Fibroblast of mammary gland (primary cell): Measurements from ENCODE around the gene GALNT3.
A peak's percentile ranks its signal among the peaks of the same experiment; 100 is the strongest.

Source experiments
- DNase-seq: peaks from one replicate; pipeline ENCODE4 v3.0.0-alpha.2; 2010; ENCODE audit warnings: low read depth
- H3K4me3 ChIP-seq: 2 replicates; pipeline ENCODE4 v1.5.1; 2011; ENCODE audit warnings: low read depth, mild to moderate bottlenecking, low read length, moderate library complexity; ENCODE audit not compliant: control insufficient read depth
- TF ChIP-seq, protein P1 (sequence below): conservative IDR thresholded peaks from 2 replicates; pipeline ENCODE4 v1.5.1; 2011; ENCODE audit warnings: low read depth, low read length, inconsistent platforms; ENCODE audit not compliant: control insufficient read depth, insufficient read depth

Gene GALNT3

DNA sequence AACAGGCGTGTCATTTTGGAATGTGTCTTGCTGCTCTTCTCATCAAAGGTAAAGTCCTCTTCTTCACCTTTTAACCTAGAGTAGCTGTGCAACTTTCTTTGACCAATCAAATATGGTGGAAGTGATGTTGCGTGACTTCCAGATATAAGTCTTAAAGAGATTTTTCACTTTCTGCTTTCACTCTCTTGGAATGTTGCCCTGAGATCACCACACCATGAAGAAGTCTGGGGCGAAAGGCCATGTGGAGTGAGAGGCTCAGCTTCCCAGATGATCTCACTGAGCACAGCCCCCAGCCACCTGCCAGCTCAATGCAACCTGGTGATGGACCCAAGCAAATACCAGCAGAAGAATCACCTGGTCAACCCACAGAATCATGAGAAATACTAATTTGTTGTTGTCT is 7.1 kb upstream of the GALNT3 start:
- no peak overlapping the region for H3K4me3 ChIP-seq
- TF ChIP-seq, protein P1, sequence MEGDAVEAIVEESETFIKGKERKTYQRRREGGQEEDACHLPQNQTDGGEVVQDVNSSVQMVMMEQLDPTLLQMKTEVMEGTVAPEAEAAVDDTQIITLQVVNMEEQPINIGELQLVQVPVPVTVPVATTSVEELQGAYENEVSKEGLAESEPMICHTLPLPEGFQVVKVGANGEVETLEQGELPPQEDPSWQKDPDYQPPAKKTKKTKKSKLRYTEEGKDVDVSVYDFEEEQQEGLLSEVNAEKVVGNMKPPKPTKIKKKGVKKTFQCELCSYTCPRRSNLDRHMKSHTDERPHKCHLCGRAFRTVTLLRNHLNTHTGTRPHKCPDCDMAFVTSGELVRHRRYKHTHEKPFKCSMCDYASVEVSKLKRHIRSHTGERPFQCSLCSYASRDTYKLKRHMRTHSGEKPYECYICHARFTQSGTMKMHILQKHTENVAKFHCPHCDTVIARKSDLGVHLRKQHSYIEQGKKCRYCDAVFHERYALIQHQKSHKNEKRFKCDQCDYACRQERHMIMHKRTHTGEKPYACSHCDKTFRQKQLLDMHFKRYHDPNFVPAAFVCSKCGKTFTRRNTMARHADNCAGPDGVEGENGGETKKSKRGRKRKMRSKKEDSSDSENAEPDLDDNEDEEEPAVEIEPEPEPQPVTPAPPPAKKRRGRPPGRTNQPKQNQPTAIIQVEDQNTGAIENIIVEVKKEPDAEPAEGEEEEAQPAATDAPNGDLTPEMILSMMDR = no peak
- DNase-seq = no peak

DNA sequence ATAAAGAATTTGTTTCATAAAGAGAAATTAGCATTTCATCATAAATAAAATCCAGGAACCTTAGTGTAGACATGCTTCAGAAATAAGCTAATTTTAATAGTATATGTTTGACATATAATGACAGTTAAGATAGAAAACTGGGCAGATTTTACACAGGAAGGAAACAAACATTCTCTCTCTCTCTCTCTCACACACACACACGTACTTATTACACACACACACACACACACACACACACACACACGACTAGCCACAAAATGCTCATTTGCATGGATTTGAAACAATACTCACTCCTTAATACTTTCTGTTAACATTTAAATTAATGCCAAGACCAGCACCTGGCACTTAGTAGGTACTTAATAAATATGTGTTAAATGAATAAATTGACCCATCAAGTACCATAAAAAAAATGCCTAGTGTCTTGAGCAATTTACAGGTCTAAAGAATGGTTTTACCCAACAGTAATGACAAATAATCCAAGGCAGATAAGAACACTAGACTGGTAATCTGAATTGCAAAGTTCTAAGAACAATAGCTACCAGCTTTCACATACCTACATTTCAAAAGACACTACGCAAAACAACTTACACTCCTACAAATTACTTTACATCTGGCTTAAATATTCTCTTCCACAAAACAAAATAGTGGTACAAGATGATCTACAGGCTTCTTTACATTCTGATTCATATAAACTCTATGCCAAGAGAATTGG is 2.9 kb upstream of the GALNT3 start:
- TF ChIP-seq, protein P1 = no peak
- no peak for DNase-seq
- H3K4me3 ChIP-seq = no peak overlapping the region

DNA sequence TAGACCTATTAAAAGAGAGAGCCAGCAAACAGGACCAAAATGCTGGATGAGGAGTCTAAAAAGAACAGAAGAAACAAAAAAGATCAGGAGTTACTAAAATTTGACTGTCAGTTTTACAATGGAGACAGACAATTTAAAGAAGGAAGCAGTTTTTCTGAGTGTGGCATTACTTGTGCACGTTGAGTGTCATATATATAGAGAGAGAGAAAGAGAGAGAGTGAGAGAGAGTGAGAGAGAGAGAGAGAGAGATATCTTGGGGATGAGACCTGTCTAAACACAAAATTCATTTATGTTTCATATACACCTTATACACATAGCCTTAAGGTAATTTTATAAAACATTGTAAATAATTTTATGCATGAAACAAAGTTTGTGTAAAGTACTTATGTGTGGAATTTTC is 2.1 kb upstream of the GALNT3 start:
- no peak overlapping the region for H3K4me3 ChIP-seq
- no peak for DNase-seq
- TF ChIP-seq, protein P1 = no peak

DNA sequence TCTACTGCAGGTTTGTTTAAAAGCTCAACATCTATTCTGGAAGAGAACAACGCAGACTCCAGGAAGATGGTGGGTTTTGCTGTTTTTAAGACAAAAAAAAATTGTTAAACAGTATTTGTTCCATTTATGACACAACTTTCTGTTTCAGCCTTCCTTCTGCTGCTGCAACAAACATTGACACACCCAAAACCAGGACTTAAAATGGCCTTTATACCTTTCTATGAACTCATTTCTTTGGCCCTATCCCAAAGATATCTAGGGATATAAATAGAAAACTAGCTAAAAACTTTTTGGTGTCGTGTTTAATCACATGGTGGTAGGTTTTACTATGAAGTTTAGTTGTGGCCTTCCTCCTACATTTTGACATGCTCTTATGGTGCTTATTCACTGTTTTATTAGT is 964 bp upstream of the GALNT3 start:
- TF ChIP-seq, protein P1 = no peak
- no peak for DNase-seq
- no peak overlapping the region for H3K4me3 ChIP-seq

DNA sequence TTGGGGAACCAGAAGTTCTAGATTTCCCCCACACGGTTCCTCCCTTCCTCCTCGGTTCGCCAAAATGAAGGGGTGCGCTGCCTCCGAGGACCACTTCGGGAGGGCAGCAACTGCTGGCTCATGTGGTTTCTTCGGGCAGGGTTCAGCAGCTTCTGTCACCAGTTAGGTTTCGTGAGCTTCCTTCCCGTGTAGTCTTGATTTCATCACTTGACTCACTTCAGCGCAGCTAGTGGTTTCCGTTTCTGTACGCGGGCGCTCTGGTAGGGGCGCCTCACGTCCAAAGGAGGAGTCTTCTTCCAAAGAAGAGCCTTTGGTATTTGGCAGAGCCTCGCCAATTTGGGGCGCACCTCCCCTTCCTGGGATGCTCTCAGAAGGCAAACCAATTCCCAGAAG is 485 bp upstream of the GALNT3 start:
- peak; percentile 41 for DNase-seq
- TF ChIP-seq, protein P1 = no peak
- peak overlapping the region; percentile 38 for H3K4me3 ChIP-seq

DNA sequence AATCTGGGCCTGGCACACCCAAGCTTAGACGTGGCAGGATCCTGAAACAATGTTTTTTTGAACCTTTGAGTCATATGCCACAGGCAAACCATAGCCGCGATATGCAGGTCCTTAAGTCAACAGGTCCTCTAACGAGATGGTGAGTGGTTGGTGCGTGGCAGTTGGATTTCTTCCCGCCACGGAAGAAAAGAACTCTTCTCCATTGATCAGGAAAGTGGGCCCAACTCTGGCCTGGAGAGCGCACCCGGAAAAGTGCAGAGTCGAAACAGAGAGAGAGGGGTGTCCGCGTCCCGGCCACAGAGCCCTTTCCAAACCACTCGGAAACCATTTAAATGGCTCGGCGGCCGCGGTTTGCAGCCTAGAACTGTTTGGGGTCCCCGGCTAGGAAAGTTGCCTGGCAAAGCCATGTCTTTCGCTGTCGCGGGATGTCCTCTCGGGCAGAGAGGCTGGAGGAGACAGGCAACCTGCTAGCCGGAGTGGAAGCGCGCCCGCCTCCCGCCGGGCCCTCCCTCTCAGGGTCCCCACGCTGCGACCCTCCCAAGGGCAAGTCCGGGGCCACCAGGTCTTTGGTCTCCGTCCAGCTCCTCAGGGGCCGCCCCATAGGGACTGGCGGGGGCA is 777 bp downstream of the GALNT3 start:
- TF ChIP-seq, protein P1 = no peak
- no peak for DNase-seq
- H3K4me3 ChIP-seq = peak overlapping the region; percentile 38
